ENCODE results near the gene APEH. TPM values are rescaled to one million over a fixed set of nuclear protein-coding genes. Genes with fewer than 3 reads are reported as not detected.

Gene APEH
- total RNA-seq, 1 experiment from 2014 or later: 246 TPM

DNA sequence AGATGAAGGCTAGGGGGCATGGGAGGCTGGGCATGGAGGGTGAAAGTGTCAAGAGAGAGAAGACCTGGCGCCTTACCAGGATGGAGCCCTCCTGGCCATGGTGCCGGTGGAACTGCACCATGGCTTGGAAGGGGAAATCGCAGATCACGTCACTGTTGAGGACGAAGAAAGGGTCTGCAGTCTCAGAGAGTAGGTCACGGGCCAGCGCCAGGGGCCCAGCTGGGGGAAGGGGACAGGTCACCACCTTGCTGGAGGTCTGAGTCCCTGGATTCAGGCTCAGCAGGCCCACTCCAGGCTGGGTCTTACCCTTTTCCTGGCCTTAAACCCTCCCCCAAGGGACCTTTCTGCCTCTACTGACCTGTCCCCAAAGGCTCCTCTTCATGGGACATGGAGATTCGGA is 48.7 kb downstream of the APEH start:
- peak overlapping the region; percentile 92 for H3K27ac ChIP-seq (ENCODE audit: low read depth, low read length)
- ChIA-PET POLR2A (interaction anchor here (0.6 kb wide), 1 partner anchor 183 kb away, joined by 3 read pairs; no protein-coding TSS in a partner anchor), RAD21 (ENCODE audit: low non-redundant PET in 1 of 2, low total read pairs in 2 of 2, uncharacterized antibody in 2 of 2, unreplicated experiment in 2 of 2) (interaction anchor here in 1 of 2 experiments (0.7 kb wide), 1 partner anchor 140 kb away, joined by 3 read pairs; no protein-coding TSS in a partner anchor), CTCF (no interaction called here)
- BruUV-seq (replicated peaks): no TSS peak
- H3K4me3 ChIP-seq (replicated peaks in 1 of 2; ENCODE audit: low read depth in 1 of 2, low read length in 2 of 2): peak overlapping the region; percentile 95
- no peaks in the 10 kb centered on the region for H3K9me3 ChIP-seq (ENCODE audit: control insufficient read depth in 1 of 2, insufficient read depth in 1 of 2, low read depth in 1 of 2, low read length in 2 of 2)
- DNase-seq (ENCODE audit: low read depth, low spot score): no peak
- H3K36me3 ChIP-seq (ENCODE audit: control insufficient read depth in 1 of 2, insufficient read depth in 2 of 2, low read length in 2 of 2): peaks cover 4 to 27% of the 10 kb centered on the region in 2 experiments; a peak in 2 of 4 replicates
- H3K9ac ChIP-seq (ENCODE audit: low read length): peak overlapping the region; percentile 99
- peak overlapping the region; percentile 92 for H3K4me2 ChIP-seq (ENCODE audit: low read length)
- TF ChIP-seq SRF (IDR thresholded peaks at IDR 0.05; ENCODE audit: low read depth): no peak
- no peak for TF ChIP-seq EGR1 (IDR thresholded peaks at IDR 0.05; ENCODE audit: low read depth)
- no peak for TF ChIP-seq CEBPB (IDR thresholded peaks at IDR 0.05; ENCODE audit: low read depth)
- no peak for TF ChIP-seq SP1 (IDR thresholded peaks at IDR 0.05; ENCODE audit: low read depth)
- TF ChIP-seq, protein P1, sequence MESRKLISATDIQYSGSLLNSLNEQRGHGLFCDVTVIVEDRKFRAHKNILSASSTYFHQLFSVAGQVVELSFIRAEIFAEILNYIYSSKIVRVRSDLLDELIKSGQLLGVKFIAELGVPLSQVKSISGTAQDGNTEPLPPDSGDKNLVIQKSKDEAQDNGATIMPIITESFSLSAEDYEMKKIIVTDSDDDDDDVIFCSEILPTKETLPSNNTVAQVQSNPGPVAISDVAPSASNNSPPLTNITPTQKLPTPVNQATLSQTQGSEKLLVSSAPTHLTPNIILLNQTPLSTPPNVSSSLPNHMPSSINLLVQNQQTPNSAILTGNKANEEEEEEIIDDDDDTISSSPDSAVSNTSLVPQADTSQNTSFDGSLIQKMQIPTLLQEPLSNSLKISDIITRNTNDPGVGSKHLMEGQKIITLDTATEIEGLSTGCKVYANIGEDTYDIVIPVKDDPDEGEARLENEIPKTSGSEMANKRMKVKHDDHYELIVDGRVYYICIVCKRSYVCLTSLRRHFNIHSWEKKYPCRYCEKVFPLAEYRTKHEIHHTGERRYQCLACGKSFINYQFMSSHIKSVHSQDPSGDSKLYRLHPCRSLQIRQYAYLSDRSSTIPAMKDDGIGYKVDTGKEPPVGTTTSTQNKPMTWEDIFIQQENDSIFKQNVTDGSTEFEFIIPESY (IDR thresholded peaks at IDR 0.05; ENCODE audit: extremely low read depth, insufficient replicate concordance, low read length): no peak
- TF ChIP-seq EZH2phosphoT487 (IDR thresholded peaks at IDR 0.05; ENCODE audit: borderline replicate concordance): no peak
- TF ChIP-seq, protein P2, sequence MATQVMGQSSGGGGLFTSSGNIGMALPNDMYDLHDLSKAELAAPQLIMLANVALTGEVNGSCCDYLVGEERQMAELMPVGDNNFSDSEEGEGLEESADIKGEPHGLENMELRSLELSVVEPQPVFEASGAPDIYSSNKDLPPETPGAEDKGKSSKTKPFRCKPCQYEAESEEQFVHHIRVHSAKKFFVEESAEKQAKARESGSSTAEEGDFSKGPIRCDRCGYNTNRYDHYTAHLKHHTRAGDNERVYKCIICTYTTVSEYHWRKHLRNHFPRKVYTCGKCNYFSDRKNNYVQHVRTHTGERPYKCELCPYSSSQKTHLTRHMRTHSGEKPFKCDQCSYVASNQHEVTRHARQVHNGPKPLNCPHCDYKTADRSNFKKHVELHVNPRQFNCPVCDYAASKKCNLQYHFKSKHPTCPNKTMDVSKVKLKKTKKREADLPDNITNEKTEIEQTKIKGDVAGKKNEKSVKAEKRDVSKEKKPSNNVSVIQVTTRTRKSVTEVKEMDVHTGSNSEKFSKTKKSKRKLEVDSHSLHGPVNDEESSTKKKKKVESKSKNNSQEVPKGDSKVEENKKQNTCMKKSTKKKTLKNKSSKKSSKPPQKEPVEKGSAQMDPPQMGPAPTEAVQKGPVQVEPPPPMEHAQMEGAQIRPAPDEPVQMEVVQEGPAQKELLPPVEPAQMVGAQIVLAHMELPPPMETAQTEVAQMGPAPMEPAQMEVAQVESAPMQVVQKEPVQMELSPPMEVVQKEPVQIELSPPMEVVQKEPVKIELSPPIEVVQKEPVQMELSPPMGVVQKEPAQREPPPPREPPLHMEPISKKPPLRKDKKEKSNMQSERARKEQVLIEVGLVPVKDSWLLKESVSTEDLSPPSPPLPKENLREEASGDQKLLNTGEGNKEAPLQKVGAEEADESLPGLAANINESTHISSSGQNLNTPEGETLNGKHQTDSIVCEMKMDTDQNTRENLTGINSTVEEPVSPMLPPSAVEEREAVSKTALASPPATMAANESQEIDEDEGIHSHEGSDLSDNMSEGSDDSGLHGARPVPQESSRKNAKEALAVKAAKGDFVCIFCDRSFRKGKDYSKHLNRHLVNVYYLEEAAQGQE (IDR thresholded peaks at IDR 0.05; ENCODE audit: low read depth): no peak
- no peak for TF ChIP-seq JUND (IDR thresholded peaks at IDR 0.05)
- no peak for TF ChIP-seq ELF1 (IDR thresholded peaks at IDR 0.05; ENCODE audit: borderline replicate concordance, low read depth)
- H3K9me2 ChIP-seq (ENCODE audit: insufficient read depth): no peaks in the 10 kb centered on the region
- H4K20me1 ChIP-seq (ENCODE audit: insufficient read depth): no peaks in the 10 kb centered on the region
- H3K79me2 ChIP-seq (ENCODE audit: insufficient read depth, low read length): peaks cover 18% of the 10 kb centered on the region
- no peak overlapping the region for H2AFZ ChIP-seq (ENCODE audit: low read depth, low read length, poor library complexity, severe bottlenecking)
- ATAC-seq: no peak
- H3K4me1 ChIP-seq (ENCODE audit: control insufficient read depth in 1 of 2, insufficient read depth in 2 of 2, low read length in 2 of 2): peaks cover 13 to 37% of the 10 kb centered on the region in 2 experiments; a peak in 3 of 4 replicates
- H3K27me3 ChIP-seq (ENCODE audit: insufficient read depth, low read length): no peaks in the 10 kb centered on the region
- intact Hi-C loops (cut with micrococcal nuclease): loop anchor here (5.0 kb wide), 1 partner anchor 114 kb away; no protein-coding TSS in a partner anchor

Data from HCT116 (cell line).